GM21526 (cell line): ENCODE measurements around the gene GABRP.
"Not testable (repeated sequence)": the region's sequence is repeated elsewhere in the genome, so short reads cannot be mapped to it uniquely, and the experiment has no call there.

ENCODE experiments used
- ATAC-seq: cut with Tn5 transposase; IDR thresholded peaks from one replicate; pipeline ENCODE4 v1.9.1; 2021; ENCODE audit warnings: moderate library complexity; ENCODE audit not compliant: unreplicated experiment, low FRiP score

The GABRP gene

DNA sequence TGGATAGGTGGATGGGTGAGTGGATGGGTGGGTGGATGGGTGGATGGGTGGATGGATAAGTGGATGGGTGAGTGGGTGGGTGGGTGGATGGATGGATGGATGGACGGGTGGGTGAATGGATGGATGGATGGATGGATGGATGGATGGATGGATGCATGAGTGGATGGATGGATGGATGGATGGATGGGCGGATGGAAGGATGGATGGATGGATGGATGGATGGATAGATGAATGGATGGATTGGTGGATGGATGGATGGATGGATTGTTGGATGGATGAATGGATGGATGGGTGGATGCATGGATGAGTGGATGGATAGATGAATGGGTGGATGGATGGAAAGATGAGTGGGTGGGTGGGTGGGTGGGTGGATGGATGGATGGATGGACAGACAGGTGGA is 29.0 kb upstream of the GABRP start:
- not testable (repeated sequence) for ATAC-seq

DNA sequence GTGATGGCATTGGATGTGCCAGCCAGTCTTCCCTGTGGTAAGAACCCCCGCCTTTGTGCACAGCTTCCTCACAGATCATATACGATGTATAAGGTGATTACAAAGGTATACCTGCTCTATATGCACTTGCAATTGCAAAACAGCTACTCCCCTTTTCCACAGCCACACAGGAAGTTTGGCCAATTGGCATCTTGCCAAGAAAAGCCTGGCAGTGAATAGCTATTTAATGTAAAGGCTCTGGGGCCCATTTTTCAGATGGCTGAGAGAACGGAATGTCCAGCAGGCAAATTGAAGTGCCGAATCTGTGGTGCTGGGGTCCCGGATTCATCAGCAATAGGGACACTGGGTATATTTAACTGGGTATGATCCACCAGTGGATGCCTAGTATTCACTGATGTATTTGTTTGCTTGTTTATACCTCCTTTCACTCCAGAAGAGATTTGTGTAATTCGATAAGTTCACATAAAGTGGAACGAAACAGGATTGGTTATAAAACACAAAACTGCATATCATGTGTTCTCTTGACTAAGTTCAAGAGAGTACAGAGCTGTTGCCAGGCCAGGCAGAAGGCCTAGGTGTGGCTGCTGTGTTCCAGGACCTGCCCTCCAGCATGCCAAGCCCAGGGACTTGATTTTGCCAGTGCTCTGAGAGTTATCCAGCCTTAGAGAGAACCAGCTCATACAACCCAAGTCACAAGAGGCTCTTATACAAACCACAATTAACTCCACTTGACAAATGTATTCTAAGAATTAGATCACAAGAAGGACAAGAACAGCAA is 27.7 kb upstream of the GABRP start:
- no peak for ATAC-seq

DNA sequence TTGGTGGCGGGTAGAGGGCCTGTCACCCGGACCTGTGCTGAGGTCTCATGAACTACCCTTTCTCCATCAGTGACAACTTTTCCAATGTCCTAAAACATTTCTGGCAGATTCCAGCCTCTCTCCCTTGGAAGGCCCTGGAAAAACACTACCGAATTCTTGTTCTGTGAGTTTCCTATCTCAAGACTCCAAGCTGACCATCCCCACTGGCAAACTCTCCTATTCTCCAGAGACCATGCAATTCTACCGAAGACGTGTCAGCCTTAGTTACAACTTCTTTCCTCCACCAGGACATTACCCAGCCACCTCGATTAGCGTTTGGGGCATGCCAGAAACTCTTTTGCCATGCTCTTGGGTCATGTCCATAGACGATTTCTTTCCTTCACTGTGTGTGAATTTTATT is 26.8 kb upstream of the GABRP start:
- ATAC-seq: no peak

DNA sequence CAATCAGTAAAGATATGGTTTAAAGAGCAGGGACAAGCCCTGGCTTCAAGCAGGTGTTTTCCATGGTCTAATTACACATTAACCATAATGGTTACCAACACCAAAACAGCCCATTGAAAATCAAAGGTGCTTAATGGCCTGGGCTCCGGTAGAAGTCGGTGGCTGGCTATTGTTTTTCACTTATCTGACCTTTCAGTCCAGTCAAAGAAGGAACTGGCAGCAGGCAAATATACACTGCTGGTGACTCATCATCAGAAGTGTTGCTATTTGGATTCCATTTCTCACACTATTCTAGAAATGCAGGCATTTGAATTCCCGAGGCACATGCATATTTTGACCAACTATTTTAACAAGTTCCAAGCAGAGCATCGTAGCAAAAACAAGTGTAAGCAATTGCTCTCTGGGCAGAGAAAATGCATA is 26.3 kb upstream of the GABRP start:
- ATAC-seq: no peak

DNA sequence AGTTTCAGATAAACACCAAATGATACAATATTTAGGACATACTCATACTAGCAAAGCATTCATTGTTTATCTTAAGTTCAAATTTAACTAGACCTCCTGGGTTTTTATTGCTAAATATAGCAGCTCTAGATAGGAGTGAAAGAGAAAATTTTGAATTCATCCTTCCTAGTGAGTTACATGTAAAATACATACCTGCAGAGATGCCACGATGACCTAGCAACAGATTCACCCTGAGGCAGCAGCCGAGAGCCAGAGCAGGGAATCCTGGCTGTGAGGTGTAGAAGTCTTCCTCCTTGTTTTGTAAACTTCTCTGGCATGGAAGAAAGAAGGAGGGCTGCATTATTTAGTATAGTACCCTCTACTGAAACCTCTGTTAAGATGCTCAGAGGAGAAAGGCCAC is 25.9 kb upstream of the GABRP start:
- no peak for ATAC-seq

DNA sequence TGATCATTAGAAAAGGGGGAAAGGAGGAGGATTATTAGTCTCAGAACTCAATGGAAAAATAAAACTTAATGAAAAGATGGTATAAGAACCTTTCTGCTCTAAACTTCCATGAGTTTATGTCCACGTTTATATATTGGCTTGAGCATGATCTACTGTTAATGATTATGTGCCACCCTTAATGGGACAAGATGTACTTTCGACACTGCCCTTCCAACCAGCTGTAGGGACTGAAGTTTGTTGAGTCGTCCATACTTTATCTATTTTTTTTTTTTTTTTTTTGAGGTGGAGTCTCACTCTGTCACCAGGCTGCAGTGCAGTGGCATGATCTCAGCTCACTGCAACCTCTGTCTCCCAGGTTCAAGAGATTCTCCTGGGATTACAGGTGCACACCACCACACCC is 25.0 kb upstream of the GABRP start:
- ATAC-seq: no peak

DNA sequence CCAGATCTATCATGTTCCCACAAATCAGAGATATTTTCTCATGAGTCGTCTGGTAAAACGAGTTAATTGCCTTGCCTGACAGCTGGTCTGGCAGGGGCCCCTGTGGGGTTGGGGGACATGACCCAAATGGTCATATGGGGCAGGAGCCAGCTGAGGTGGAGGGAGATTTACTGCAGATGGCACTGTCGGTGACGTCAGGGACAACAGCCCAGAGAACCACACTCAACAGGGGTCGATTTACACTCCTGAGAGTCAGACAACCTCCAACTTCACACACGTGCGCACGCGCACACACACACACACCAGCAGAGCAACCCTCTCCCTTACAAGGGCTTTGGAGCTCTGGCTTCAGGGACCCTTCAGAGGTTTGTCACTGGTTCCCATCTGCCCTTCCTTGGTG is 23.4 kb upstream of the GABRP start:
- ATAC-seq: no peak

DNA sequence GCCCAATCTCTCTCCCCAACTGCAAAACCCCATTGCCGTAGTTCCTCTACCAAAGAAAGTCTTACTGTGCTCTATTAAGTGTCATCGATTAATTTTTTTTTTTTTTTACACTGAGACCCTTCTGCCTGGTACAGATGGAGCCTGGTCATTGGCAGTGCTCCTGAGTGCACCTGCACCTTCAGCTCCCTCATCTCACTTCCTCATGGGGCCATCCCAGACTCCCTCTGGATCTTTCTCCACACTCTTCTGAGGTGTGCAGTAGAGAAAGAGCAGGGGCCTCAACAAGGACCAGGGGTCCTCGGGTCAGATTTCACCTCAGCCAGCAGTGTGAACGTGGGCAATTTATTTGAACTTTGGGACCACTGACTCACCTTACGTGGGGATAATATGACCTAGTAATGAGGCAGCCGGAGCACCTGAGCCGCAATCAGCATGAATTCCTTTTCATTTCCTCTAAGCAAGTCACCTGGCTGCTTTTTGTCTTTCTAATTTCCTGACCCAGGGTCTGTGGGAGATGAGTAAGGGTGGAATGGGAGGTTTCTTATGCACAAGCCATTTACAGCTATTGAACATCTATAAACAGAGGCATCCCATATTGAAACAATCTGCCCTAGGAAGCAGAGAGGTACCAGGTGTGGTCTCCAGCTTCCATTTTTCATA is 22.3 kb upstream of the GABRP start:
- ATAC-seq: no peak

DNA sequence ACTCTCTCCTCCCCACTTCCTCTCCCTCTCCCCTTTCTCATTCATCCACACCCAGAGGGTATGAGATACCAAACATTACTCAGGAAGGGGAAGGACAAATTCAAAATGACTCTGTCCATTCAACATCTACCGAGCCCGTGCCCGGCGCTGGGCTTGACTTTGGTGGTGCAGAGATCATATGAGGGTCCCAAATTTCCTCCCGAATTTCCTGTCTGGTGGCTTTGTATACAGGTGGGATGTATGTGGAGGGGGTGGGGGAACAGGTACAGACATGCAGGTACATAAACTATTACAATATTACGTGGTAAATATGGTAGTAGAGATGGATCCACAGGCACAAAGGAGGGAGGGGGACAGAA is 21.8 kb upstream of the GABRP start:
- no peak for ATAC-seq

DNA sequence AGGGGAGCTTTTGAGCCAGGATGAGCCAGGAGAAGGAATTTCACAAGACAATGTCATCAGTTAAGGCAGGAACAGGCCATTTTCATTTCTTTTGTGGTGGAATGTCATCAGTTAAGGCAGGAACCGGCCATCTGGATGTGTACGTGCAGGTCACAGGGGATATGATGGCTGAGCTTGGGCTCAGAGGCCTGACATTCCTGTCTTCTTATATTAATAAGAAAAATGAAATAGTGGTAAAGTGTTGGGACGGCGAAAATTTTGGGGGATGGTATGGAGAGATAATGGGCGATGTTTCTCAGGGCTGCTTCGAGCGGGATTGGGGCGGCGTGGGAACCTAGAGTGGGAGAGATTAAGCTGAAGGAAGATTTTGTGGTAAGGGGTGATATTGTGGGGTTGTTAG is 21.2 kb upstream of the GABRP start:
- not testable (repeated sequence) for ATAC-seq

DNA sequence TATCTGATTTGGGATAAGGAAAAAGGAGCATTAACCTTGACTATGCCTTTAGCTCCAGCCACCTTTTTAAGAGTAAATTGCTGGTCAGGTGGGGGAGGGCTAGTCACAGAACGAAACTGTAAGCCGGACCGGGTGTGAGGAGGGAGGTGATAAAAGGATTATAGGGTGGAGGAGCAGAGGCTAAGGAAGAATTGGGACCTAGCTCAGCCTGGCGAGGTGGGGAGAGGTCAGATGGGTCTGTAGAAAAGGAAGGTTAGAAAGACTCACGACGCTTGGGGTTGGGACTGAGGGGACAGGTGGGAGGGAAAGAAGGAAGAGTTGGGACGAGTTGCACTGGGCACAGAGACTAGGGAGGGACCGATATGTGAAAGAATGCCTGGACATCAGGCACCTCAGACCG is 17.7 kb upstream of the GABRP start:
- not testable (repeated sequence) for ATAC-seq

DNA sequence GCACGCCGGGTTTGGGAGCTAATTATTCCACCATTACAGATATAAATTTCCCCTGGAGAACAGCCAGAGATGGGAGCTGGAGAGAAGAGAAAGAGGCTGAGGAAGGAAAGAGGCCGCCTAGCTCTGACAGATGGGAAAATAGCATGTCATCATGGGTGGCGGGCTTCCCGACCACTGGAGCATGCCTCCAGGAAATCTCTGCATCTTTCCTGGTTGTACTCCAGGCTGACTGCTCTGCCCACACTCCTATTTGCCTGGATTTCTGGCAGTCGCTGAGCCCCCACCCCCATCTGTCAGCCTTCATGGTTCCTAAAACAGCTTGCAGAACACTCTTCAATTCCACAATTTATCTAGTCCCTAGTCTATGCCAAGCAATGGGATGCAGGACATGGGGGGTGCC is 14.3 kb upstream of the GABRP start:
- ATAC-seq: no peak

DNA sequence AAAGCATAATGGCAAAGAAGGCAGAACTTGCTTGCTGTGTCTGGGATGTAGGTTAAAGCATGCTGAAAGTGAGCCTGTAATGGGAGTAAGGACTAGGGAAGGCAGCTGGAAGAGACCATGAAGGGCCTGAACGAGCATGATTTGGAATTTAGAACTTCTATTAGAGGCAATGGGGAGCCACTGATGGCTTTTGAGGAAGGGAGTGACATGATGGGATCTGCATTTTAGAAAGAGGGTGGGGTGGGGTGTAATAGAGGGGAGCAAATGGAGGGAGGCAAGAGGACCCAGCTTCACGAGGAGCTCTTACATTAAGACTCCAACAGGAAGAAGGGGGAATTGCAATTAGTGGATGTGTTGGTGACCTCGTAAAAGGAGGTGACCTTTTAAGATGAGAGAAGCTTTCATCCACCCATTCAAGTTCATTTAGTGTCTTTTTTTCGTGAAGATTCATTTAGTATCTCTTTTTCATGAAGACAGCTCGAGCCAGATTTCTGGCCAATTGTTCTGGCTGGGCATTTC is 13.6 kb upstream of the GABRP start:
- ATAC-seq: no peak

DNA sequence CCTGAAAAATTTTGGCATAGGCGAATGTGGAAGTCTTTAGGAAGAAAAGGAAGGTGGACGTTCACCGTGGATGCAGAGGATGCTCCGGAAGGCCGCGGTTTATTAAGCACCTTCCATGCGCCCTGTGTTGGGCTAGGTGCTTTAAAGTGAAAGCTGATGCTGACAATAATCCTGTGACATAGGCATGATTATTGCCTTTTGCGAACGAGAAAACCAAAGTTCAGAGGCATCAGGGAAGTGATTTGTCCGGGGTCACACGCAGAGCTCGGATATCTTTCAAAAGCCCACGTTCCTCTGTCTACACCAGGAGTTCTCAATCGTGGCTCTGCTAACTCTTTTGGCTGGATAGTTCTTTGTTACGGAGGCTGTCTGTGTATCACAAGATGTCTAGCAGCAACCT is 12.0 kb upstream of the GABRP start:
- no peak for ATAC-seq

DNA sequence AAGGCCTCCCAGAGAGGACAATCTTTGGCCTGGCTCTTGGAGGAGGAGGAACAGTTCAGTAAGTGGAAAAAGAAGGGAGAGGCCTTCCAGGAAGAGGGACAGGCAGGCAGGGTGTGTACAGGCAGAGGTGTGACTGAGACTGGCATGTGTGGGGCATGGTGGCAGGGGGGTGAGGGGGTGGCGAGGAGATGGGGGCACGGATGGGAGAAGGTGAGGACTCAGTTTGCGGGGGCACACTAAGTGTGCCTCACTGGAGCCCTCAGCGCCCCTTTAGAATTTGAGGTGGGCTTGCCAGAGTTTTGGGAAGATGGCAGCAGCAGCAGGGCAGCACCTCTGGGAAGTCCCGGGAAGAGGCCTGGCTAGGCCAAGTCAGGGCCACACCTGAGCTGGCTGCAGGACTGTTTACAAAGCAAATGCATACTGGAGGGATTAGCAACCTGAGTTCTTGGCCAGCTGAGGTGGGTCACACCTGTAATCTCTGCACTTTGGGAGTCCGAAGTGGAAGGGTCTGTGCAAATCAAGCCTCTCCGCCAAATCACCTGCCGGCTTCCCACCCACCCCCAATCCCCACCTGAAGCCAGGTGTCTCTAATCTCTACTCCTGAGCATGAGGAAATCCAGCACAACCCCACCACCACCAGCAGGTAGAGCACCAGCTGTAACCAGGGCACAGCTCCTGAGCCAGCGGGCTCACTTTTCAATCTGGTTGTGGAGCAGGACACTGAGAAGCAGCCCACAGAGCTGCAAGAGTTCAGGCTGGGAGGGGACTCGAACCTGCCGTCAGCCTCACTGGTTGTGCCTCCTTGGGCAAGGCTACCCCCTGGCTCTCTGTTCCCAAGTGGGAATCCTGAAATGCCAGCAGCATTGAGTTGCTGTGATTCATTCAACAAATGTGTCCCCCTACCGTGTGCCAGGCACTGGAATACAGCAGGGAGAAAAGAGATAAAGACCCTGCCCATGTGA is 10.2 kb upstream of the GABRP start:
- ATAC-seq: no peak

DNA sequence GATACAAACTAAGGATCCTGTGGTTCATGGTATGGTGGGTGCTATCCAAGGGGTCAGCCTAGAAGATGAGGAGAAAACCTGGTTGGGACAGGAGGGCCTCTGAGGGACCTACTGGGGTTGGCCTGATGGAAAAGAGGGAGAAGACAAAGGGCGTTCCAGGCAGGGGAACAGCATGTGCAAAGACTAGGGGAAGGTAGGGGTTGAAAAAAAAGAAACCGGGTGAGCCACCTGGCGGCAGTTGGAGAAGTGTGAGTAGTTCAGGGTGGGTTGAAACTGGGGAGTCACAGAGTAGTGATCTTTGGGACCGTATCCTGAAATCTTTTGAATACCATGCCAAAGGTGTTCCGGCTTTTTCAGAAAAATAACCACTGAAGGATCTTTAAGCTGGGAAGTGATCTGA is 8.7 kb upstream of the GABRP start:
- no peak for ATAC-seq

DNA sequence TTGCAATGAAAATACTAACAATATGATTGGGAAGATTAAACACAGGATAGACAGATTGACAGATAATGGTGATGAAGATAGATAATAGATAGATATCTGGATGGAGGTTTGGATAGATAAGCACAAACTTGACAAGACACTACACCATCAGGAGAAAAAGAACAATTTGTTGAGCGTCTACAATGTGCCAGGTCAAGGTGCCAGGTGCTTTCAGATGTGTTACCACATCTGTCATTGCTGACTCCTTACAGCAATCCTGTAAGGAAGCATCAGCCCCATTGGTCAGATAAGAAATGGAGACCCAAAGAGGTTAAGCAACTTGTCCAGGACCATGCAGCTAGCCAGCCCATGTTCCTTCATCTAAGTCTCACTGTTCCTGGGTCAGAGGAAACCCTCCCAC is 1.6 kb upstream of the GABRP start:
- no peak for ATAC-seq

DNA sequence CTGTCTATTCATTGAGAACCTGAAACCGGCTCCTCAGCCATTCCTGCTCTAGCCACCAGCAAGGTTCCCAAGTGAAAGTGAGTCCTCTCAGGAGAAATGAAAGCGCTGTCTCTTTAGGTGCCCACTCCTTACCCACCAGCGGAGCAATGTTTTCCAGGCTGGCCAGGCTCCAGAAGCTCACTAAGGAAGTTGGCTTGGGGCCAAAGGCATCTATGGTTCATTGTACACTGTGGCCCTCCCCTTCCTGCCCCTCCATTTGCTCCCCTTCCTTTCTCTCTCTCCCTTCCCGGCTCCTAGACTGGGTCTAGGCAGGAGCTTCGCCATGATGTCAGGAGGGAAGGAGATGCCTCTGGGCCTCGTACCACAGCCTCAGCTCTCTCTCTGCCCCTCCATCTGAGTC is 1.1 kb upstream of the GABRP start:
- ATAC-seq: no peak

DNA sequence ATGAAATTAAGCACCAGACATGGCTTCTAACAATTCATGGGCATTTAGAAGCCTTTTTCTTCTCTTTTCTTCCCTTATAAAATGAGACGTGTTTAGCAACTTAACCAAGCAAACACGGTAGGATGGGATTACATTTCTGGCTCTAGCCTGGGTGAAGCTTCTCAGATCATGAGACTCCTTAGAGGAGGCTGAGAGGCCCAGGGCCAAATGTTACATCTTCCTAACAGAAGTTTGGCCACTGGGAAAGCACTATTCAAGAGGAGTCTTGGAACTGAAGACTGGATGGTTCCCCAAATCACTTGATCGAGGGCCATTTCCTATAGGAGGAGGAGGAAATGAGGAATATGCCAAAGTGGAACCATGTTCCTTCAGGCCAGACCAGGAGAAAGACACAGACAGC is 1.9 kb downstream of the GABRP start:
- ATAC-seq: no peak

DNA sequence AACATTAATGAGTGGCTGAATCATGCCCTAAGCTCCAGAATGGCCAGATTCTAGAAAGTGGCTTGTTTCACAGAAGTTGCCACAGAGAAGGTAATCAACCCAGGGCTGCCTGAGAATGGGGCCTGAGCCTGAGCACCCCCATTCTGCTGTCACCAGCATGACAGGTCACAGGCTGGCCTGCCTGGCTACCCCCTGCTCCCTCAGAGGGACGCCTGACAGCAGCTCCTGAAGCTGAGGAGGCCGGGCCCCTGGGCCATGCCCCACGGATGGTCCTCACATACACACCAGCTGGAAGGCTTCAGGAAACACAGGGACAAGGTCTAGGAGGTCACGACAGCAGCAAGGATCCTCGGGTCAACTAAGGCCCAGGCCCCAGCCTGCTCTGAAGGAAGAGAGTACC is 3.7 kb downstream of the GABRP start:
- ATAC-seq: no peak

DNA sequence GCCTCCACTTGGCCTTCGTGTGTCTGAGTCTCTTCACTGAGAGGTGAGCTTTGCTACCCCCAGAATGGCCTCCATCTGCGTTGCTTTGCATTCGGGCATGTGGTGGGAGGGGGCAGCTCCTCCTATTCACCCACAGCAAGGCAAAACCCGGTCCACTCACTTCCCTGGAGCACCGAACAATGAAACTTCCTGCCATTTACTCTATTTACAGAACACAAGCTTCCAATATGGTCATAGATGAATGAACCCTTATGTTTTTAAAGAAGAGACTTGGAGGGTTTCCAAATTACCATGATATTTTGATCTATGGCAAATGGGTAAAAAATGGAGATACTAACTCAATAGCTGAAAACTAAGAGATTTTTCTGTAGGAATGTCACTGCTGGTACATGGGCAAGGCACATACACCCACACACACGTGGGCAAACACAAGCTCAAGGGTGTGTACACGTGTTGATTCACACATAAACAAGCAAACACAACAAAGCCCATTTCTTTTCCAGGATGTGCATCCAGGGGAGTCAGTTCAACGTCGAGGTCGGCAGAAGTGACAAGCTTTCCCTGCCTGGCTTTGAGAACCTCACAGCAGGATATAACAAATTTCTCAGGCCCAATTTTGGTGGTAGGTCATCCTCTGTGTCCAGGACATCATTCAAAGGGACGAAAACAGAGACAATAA is 5.2 kb downstream of the GABRP start:
- ATAC-seq: no peak
